HG02973 (cell line): ENCODE results near the gene NABP1.

ENCODE experiments used
- ATAC-seq: cut with Tn5 transposase; IDR thresholded peaks from one replicate; pipeline ENCODE4 v1.9.1; 2021; ENCODE audit warnings: moderate library complexity; ENCODE audit not compliant: unreplicated experiment

Gene NABP1

GRCh38 chr2:191646163-191646902 is 31.6 kb upstream of the NABP1 start:
- ATAC-seq: no peak

DNA sequence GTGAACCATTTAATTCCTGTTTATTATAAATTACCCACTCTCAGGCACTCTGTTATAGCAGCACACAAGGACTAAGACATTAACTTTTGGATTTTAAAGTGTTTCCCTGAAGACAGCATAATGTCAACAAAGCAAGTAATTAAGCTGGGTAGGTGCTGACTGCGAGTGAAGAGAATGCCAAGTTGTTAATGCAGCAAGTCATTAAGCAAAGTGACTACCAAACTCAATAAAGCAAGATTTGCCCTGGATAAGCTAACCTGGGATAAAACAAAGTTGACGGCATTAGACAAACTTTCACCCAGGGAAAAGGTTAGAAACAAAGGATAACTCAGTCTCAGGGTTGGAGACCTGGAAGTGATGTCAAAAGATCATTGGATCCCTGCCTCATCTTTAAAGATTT is 28.4 kb upstream of the NABP1 start:
- ATAC-seq: no peak

GRCh38 chr2:191650896-191651773 is 26.8 kb upstream of the NABP1 start:
- ATAC-seq: peak; percentile 99

- ATAC-seq: no peak
Measured at GRCh38 chr2:191653667-191654391, 24.1 kb upstream of the NABP1 start.

- no peak for ATAC-seq
Measured at GRCh38 chr2:191656391-191656790, 21.5 kb upstream of the NABP1 start.

GRCh38 chr2:191656792-191657191 is 21.1 kb upstream of the NABP1 start:
- no peak for ATAC-seq

DNA sequence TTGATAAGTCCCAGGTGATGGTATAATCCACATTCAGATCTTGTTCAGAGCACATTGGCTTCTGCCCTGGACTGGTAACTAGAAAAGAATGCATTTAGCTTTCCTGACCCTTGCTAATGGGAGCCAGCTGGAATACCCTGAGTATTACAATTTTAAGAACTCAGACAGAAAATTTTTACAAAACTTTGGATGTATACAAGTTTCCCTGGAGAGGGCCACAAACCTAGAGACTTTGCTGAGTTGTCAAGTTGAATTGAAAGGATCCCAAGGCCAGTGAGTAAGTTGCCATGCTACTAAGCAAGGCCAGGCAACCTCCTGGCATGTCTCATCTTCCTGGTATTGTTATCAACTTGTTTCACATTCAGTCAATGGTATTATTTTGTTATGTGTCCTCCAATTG is 20.0 kb upstream of the NABP1 start:
- no peak for ATAC-seq

GRCh38 chr2:191659198-191659597 is 18.7 kb upstream of the NABP1 start:
- ATAC-seq: no peak

GRCh38 chr2:191660575-191660974 is 17.4 kb upstream of the NABP1 start:
- no peak for ATAC-seq

DNA sequence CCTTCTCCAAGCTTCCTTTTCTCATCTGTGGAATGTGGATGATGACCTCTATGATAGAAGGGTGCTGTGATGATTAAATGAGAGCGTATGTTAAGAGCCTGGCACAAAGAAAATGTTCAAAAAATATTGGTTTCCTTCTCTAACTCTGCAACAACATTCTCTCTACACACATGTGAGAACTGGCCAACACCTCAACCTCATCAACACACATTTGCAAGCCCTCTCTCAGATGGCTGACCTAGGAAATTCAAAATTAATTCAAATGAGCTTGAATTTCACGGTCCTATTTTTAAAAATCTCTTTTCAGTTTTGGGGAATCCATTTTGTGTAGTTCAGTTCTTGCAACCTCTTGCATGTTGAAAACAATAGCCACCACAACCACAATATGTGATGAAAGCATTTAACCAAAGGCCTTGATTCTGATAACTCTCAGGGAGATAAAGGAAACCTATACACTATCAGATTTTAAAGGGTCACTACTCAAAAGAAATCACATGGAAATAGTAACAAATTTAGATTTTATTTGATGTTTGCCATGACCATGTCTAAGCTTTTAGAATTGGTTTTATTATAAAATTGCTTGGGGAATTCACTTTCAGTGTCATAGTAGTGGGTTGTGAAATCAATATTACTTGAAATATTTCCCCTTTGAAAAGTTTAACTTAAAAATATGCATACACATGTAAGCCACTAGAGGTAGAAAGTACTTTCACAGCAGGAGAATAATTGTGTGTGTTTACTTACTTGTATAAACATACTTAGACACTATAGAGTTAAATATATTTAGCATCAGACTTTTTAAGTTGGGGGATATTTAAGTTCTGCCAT is 16.6 kb upstream of the NABP1 start:
- no peak for ATAC-seq

DNA sequence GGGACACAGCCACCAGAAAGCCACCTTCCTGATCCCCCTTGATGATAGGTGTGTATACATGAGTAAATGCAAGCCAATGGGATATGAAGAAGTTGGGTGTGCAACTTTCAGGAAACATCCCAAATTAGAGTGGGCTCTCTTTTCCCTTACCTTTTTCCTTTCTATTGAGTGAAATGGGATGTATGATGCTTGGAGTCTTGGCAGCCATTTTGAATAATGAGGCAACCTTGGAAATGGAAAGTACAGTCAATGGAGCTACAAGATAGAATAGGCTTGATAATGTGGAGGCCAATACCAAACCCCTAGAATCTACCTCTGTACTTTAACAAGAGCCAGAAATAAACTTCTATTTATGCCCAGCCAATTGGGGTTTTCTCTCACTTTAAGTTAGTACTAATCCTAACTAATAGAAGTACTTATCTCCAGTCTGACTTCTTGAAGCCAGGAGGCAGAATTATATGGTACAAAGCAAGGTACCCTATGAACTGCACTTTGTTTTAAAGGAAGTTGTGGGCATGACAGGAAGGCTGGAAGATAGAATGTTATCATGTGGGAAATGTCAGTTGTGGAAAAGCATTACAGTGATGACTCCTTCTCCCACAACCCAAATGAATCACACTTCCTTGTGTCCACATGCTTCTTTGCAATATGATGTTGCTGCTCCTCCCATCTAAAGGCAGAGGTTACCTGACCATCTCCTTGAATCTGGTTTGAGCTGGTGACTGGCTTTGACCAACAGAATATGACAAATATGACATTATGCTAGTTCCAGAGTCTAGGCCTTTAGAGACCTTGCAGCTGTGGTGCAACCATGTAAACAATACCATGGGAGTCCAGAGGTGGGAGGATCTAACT is 12.9 kb upstream of the NABP1 start:
- ATAC-seq: no peak

DNA sequence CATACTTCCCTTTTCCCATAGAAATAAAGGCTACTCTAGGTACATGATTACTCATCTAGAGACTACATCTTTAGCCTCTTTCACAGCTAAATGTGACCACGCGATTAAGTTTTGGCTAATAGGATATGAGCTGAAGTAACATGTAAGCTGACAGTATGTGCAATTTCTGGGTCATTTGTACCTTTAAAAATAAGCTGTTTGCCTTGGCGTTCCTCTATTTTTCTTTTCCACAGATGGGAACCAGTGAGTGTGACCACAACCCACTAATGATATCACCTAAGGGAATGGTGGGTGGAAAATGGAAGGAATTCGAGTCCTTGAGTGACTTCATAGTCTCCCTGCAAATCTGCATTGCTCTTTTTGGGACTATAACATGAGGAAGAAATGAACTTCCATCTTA is 11.7 kb upstream of the NABP1 start:
- ATAC-seq: no peak

DNA sequence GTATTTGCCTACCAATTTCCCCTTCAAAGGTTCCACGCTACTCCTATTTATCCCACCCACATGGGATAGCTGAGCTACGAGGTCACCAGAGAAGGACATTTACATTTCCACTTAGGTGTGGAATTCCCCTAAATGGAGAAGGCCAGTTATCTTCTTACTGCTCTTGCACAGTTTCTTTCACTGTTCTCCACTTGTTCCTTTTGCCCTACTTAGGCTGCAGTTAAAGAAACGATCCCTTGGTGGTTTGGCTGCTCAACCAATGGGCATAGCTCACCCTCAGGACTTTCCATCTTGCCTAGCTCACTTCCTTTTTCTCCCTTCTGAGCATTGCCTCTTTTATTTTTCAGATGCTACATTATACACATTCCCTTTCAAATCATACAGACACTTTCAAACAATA is 11.2 kb upstream of the NABP1 start:
- peak; percentile 78 for ATAC-seq

GRCh38 chr2:191670076-191670475 is 7.9 kb upstream of the NABP1 start:
- peak; percentile 47 for ATAC-seq

DNA sequence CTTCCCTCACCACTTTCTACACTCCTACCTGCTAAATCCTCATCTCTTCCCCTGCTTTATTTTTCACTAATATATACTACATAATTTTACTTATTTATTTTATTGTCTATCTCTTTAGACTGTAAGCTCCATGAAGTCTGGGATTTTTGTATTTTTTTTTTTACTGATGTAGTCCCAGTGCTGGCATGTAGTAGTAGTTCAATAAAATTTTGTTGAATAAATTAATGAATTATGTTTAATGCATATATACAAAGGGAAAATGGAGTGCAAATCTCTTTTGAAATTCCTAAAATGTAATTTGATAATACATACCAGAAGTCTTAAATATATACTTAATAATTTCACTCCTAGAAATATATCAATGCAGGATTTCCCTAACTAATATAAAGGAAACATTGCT is 7.1 kb upstream of the NABP1 start:
- ATAC-seq: no peak

GRCh38 chr2:191675807-191676721 is 1.9 kb upstream of the NABP1 start:
- peak; percentile 63 for ATAC-seq

DNA sequence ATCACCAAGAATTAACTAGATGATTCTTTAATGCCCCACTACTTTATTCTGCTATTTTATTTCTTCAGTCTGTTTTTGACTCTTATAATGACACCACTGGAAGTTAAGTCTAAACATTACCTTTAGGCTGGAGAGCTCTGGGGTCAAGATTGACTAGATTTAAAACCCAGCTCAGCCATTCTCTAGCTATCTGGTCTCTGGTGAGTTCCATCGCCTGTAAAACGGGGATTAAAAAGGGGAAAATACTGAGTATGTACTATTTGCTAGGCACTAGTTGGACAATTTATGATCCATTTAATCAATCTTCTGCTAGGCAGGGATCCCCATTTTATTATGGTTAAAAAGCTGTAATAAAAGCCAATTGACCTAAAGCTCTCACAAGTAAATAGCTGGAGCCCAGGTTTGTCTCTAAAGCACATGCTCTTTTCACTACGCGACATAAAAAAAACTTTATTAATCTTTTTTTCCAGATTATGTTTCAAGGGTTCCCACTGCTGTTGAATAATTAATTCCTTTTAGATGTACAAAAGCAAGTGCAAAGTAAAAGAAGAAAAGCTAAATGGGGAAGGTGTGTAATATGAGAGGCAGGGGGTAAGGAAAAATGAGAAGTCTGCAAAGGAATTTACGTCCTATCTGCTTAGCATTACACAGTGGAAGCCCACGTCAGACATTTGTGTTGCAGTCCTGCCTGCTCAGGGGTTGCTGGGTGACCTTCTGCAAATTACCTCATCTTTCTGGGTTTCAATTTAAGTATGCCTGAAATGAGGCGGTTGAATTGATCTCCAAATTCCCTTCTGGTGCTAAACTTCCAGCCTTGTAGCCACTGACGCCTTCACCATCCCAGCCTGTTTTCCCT is 918 bp upstream of the NABP1 start:
- ATAC-seq: peak; percentile 32
